ENCODE data around the gene STAT1.

Gene STAT1

GRCh38 chr2:190938771-190939335 is 75.1 kb downstream of the STAT1 start:
- no peak overlapping the region for H3K9ac ChIP-seq (ENCODE audit: low read length)
- H3K9me3 ChIP-seq (ENCODE audit: control insufficient read depth, low read length) = no peaks in the 10 kb centered on the region
- no peaks in the 10 kb centered on the region for H3K27me3 ChIP-seq (ENCODE audit: control insufficient read depth, insufficient read depth, low read length)
- H3K4me3 ChIP-seq (ENCODE audit: low read length) = no peak overlapping the region
- no peaks in the 10 kb centered on the region for H3K36me3 ChIP-seq (ENCODE audit: control insufficient read depth, insufficient read depth, low read length)
- H3K4me1 ChIP-seq (ENCODE audit: control insufficient read depth, insufficient read depth, low read length) = no peaks in the 10 kb centered on the region

DNA sequence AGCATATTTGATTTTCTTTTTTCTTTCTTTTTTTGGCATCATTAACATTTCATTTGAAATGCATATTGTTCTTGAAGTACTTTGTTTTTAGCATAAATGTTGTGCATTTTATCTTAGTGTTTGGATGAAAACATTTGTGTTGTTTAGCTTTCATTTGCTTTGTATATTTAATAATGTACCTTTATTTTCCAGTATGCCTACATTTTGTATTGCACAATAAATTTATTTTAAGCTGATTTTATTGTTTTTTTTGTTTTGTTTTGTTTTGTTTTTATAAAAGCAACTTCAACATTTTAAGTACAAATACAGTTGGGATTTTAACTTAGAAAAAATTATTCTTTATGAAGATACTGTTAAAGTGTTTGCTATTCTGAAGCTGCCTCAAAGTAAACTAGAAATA is 78.9 kb downstream of the STAT1 start:
- Histone ChIP-seq H3K4me1 (ENCODE audit: control insufficient read depth, insufficient read depth, low read length) (no peaks in the 10 kb centered on the region), H3K4me3 (ENCODE audit: low read length) (no peak overlapping the region), H3K9ac (ENCODE audit: low read length) (no peak overlapping the region), H3K27me3 (ENCODE audit: control insufficient read depth, insufficient read depth, low read length) (no peaks in the 10 kb centered on the region), H3K36me3 (ENCODE audit: control insufficient read depth, insufficient read depth, low read length) (no peaks in the 10 kb centered on the region), H3K9me3 (ENCODE audit: control insufficient read depth, low read length) (no peaks in the 10 kb centered on the region)

GRCh38 chr2:190933361-190933760 is 80.6 kb downstream of the STAT1 start:
- H3K4me3 ChIP-seq (ENCODE audit: low read length) = no peak overlapping the region
- no peak overlapping the region for H3K9ac ChIP-seq (ENCODE audit: low read length)
- no peaks in the 10 kb centered on the region for H3K9me3 ChIP-seq (ENCODE audit: control insufficient read depth, low read length)
- no peaks in the 10 kb centered on the region for H3K4me1 ChIP-seq (ENCODE audit: control insufficient read depth, insufficient read depth, low read length)
- no peaks in the 10 kb centered on the region for H3K27me3 ChIP-seq (ENCODE audit: control insufficient read depth, insufficient read depth, low read length)
- H3K36me3 ChIP-seq (ENCODE audit: control insufficient read depth, insufficient read depth, low read length) = no peaks in the 10 kb centered on the region

DNA sequence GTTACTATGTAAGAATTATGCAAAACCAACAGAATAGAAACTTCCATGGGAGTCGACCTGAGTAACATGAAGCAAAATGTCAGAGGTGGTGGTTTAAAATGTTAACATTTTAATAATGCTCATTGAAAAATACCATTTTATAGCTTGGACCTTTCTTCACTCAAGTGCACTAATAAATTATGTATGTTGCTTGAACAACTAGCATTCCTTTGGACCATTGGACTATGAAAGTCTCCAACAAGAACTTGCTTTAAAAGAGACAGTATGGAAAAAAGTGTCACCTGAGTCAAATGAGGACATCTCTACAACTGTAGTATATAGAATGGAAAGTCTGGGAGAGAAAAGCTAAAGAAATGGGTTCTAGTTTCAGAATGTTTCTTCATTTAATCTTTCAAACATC is 81.5 kb downstream of the STAT1 start:
- Histone ChIP-seq H3K27me3 (ENCODE audit: control insufficient read depth, insufficient read depth, low read length) (no peaks in the 10 kb centered on the region), H3K4me1 (ENCODE audit: control insufficient read depth, insufficient read depth, low read length) (no peaks in the 10 kb centered on the region), H3K9me3 (ENCODE audit: control insufficient read depth, low read length) (no peaks in the 10 kb centered on the region), H3K9ac (ENCODE audit: low read length) (no peak overlapping the region), H3K4me3 (ENCODE audit: low read length) (no peak overlapping the region), H3K36me3 (ENCODE audit: control insufficient read depth, insufficient read depth, low read length) (no peaks in the 10 kb centered on the region)

DNA sequence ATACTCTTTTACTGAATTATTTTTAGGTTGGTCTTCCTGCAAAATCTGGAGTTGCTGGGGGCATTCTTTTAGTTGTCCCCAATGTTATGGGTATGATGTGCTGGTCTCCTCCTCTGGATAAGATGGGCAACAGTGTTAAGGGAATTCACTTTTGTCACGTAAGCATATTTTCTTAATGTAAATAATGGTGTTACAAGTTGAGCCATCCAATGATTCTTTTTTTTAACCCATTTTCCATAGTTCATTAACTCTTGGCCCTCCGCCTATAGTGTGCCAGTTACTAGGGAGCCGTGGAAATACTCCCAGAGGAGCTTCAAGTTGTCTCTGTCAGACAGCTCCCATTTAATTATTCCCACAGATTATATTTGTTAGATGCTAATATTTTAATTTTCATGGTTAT is 83.6 kb downstream of the STAT1 start:
- Histone ChIP-seq H3K4me1 (ENCODE audit: control insufficient read depth, insufficient read depth, low read length) (no peaks in the 10 kb centered on the region), H3K9ac (ENCODE audit: low read length) (no peak overlapping the region), H3K27me3 (ENCODE audit: control insufficient read depth, insufficient read depth, low read length) (no peaks in the 10 kb centered on the region), H3K36me3 (ENCODE audit: control insufficient read depth, insufficient read depth, low read length) (no peaks in the 10 kb centered on the region), H3K9me3 (ENCODE audit: control insufficient read depth, low read length) (no peaks in the 10 kb centered on the region), H3K4me3 (ENCODE audit: low read length) (no peak overlapping the region)

- Histone ChIP-seq H3K27me3 (ENCODE audit: control insufficient read depth, insufficient read depth, low read length) (no peaks in the 10 kb centered on the region), H3K36me3 (ENCODE audit: control insufficient read depth, insufficient read depth, low read length) (no peaks in the 10 kb centered on the region), H3K4me3 (ENCODE audit: low read length) (no peak overlapping the region), H3K9ac (ENCODE audit: low read length) (no peak overlapping the region), H3K4me1 (ENCODE audit: control insufficient read depth, insufficient read depth, low read length) (no peaks in the 10 kb centered on the region), H3K9me3 (ENCODE audit: control insufficient read depth, low read length) (no peaks in the 10 kb centered on the region)
Observed at GRCh38 chr2:190929919-190930318, 84.1 kb downstream of the STAT1 start.

DNA sequence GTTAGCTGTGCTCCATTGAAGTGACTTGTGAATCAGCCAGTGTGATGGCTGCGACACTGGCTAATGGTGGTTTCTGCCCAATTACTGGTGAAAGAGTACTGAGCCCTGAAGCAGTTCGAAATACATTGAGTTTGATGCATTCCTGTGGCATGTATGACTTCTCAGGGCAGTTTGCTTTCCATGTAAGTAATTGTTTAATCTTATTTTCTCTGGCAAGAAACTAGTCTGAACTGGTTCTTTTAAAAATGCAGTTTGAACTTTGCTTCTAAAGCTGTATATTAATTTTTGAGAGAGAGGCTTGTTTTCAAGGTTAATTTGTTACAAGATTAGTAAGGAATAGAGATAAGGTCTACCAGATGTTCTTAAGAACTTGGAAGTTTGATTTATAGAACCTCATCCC is 86.7 kb downstream of the STAT1 start:
- no peak overlapping the region for H3K4me3 ChIP-seq (ENCODE audit: low read length)
- no peaks in the 10 kb centered on the region for H3K27me3 ChIP-seq (ENCODE audit: control insufficient read depth, insufficient read depth, low read length)
- no peaks in the 10 kb centered on the region for H3K9me3 ChIP-seq (ENCODE audit: control insufficient read depth, low read length)
- H3K9ac ChIP-seq (ENCODE audit: low read length) = no peak overlapping the region
- no peaks in the 10 kb centered on the region for H3K36me3 ChIP-seq (ENCODE audit: control insufficient read depth, insufficient read depth, low read length)
- no peaks in the 10 kb centered on the region for H3K4me1 ChIP-seq (ENCODE audit: control insufficient read depth, insufficient read depth, low read length)

DNA sequence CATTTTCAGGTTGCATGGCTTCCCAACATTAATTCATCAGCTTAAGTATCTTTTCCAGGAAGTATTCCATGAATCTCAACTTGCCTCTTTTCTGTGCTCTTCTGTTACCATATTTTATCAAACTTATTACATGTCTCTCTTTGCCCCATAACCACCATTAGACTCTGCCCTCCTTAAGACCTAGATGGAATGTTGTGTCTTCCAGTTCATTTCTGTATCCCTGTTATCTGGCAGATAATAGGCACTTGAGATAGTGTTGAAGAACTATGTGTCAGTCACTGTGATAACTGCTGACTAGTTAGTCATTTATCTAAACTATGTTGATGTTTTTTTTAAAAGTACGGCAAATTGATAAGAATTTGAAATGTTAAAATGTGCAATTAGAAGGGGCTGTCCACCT is 91.6 kb downstream of the STAT1 start:
- no peak overlapping the region for H3K4me3 ChIP-seq (ENCODE audit: low read length)
- no peaks in the 10 kb centered on the region for H3K9me3 ChIP-seq (ENCODE audit: control insufficient read depth, low read length)
- no peaks in the 10 kb centered on the region for H3K36me3 ChIP-seq (ENCODE audit: control insufficient read depth, insufficient read depth, low read length)
- no peaks in the 10 kb centered on the region for H3K27me3 ChIP-seq (ENCODE audit: control insufficient read depth, insufficient read depth, low read length)
- H3K9ac ChIP-seq (ENCODE audit: low read length) = no peak overlapping the region
- no peaks in the 10 kb centered on the region for H3K4me1 ChIP-seq (ENCODE audit: control insufficient read depth, insufficient read depth, low read length)

- H3K9me3 ChIP-seq (ENCODE audit: control insufficient read depth, low read length) = no peaks in the 10 kb centered on the region
- no peak overlapping the region for H3K4me3 ChIP-seq (ENCODE audit: low read length)
- H3K27me3 ChIP-seq (ENCODE audit: control insufficient read depth, insufficient read depth, low read length) = no peaks in the 10 kb centered on the region
- no peaks in the 10 kb centered on the region for H3K36me3 ChIP-seq (ENCODE audit: control insufficient read depth, insufficient read depth, low read length)
- H3K9ac ChIP-seq (ENCODE audit: low read length) = no peak overlapping the region
- H3K4me1 ChIP-seq (ENCODE audit: control insufficient read depth, insufficient read depth, low read length) = no peaks in the 10 kb centered on the region
Observed at GRCh38 chr2:190920085-190920484, 93.9 kb downstream of the STAT1 start.

Data from mucosa of stomach (tissue), 1 donor.